Left renal pelvis (tissue), 4 donors: ENCODE results near the gene PRIM2. TPM values are rescaled to one million over a fixed set of nuclear protein-coding genes. Genes with fewer than 3 reads are reported as not detected.
"Not testable (repeated sequence)": the region's sequence is repeated elsewhere in the genome, so short reads cannot be mapped to it uniquely, and the experiment has no call there.

Experiments used
- DNase-seq, 4 donors: peaks; one replicate each; pipeline ENCODE4 v3.0.0-alpha.2; 2013; ENCODE audit warnings: low read depth in 4 of 4, low spot score in 3 of 4
- polyA plus RNA-seq, 4 donors: library from polyadenylated mRNA; unstranded; fragments of 120-200 nt; gene quantifications; one replicate each; pipeline ENCODE4 v1.2.1, GENCODE V29; 2013; ENCODE audit not compliant: insufficient read length in 4 of 4

The PRIM2 gene
- polyA plus RNA-seq, 4 donors: 16.1 to 22.3 (median 18.2) TPM

GRCh38 chr6:57572119-57572518, 254.7 kb downstream of the PRIM2 start:
- DNase-seq: not testable (repeated sequence)

- DNase-seq: not testable (repeated sequence)
These were observed 255.4 kb downstream of the PRIM2 start for GRCh38 chr6:57572844-57573243.

- DNase-seq: not testable (repeated sequence)
These were observed 259.6 kb downstream of the PRIM2 start for GRCh38 chr6:57577023-57577422.

DNA sequence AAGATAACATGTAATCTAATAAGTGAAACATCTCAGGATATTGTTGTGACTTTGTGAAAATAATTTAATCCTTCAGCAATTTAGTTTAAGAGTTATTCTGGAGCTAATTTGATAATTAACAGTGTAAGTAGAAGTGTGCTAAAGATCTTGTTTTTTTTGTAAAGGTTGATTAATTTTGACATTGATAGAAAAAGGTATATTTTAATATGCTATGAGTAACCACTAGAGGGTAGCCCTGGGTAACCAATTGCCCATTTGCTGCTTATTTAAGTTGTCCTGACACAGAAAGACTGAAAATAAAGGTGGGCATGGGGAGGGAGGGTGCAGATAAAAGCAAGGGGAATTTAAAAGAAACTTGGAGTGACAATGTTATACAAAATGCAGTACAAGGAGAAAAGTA, 262.1 kb downstream of the PRIM2 start:
- not testable (repeated sequence) for DNase-seq

- DNase-seq: not testable (repeated sequence)
These were observed 264.2 kb downstream of the PRIM2 start for GRCh38 chr6:57581586-57581985.

GRCh38 chr6:57601105-57601504, 283.7 kb downstream of the PRIM2 start:
- DNase-seq: not testable (repeated sequence)

GRCh38 chr6:57605303-57605702, 287.9 kb downstream of the PRIM2 start:
- not testable (repeated sequence) for DNase-seq

DNA sequence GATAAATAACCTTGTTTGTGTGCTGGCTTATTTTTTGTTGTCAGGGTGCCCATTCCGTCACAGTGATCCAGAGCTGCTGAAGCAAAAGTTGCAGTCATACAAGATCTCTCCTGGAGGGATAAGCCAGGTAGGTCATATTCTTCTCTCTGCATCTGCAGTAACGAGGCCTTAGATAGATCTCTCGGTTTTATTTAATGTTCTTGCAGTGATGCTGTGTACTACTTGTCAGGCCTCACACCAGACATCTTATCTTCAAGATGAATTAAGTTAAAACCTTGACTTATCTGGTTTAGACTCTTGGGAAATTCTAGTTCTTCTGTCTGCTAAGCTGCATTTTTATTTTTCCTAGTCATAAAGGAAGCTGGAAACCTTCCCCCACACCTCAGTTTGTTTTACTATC, 288.9 kb downstream of the PRIM2 start:
- not testable (repeated sequence) for DNase-seq

GRCh38 chr6:57610612-57611011, 293.2 kb downstream of the PRIM2 start:
- DNase-seq: not testable (repeated sequence)

- DNase-seq: not testable (repeated sequence)
These were observed 301.5 kb downstream of the PRIM2 start for GRCh38 chr6:57618959-57619358.

DNA sequence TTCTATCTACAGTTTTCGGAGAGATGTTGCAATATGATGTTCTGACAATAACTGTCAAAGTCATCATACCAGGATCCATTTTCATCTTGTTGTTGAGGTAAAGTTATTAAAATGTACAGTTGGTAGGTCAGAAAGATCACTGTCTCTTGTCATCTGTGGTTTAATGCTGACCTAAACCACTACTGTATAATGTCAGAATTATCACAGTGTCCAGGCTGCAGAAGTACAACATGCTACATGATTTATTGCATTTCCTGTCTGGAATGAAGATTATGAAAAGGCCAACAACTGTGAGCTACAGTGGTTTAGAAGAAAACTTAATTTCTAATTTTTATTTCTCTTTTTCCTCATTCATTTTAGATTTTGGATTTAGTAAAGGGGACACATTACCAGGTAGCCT, 314.3 kb downstream of the PRIM2 start:
- not testable (repeated sequence) for DNase-seq

- DNase-seq: not testable (repeated sequence)
These were observed 341.1 kb downstream of the PRIM2 start for GRCh38 chr6:57658526-57658925.

- DNase-seq: not testable (repeated sequence)
These were observed 342.4 kb downstream of the PRIM2 start for GRCh38 chr6:57659794-57660193.

GRCh38 chr6:57660940-57661339, 343.5 kb downstream of the PRIM2 start:
- DNase-seq: not testable (repeated sequence)

- DNase-seq: not testable (repeated sequence)
These were observed 350.7 kb downstream of the PRIM2 start for GRCh38 chr6:57668108-57668507.

GRCh38 chr6:57671237-57671636, 353.8 kb downstream of the PRIM2 start:
- DNase-seq: not testable (repeated sequence)

DNA sequence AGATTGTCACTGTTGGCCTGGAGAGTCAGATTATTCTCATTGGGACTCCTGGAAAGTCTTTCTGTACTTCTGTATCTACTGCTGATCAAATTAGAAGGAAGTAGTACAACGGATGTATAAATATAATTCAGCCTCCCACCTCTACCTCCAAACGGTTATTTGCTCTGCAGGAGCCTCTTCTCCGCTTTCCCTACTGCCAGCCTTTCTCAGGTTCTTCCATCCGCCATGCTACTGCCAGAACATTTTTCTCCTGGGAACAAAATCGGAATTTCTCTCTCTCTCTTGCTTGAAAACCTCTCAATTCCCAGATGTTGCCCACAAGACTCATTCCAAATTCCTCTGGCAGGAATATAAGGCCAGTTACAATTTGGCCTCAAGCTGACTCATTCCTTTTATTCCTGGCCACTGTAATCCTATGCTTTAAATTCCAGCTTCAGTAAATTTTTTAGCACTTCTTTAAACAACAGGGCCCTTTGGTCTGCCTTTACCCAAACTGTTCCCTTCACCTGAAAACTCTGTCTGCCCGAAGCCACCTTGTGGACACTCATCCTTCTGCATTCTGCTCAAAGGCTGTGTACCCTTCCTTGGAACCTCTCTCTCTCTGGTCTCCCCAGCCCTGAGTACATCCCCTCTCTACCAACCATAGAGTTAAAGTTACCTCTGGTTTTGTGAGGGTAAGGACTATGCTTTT, 354.7 kb downstream of the PRIM2 start:
- not testable (repeated sequence) for DNase-seq

GRCh38 chr6:57673281-57673680, 355.9 kb downstream of the PRIM2 start:
- not testable (repeated sequence) for DNase-seq

DNA sequence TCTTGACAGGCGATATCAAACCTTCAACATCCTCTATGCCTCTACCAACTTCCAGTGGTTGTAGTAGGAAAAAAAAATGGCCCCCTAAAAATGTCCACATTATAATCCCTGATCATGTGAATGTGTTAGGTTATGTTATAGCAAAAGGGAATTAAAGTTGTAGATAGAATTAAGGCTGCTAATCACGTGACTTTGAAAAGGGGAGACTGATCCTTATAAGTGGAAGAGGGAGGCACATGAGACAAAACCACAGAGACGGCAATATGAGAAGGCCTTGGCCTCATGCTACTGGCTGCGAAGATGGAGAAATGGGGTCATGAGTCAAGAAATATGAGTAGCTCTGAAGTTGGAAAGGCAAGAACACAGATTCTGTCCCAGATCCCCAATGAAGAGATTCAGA, 358.0 kb downstream of the PRIM2 start:
- DNase-seq: not testable (repeated sequence)

DNA sequence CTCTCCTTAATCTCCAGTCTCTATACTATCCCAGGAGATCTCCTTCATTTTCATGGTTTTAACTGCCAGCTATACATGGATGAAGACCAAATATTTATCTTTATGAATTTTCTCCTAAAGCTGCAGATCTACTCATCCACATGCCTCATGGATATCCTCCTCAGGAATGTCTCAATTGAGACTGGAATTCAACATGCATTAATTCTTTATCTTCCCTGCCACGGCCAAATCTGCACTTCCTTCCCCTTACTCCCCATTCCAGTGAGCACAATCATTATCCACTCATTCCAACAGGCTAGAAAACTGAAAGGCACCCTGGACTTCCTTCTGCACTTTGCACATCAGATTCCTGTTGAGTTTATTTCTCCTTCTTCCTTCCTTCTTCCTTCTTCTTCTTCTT, 379.0 kb downstream of the PRIM2 start:
- not testable (repeated sequence) for DNase-seq
